Measurements from ENCODE around the gene PSORS1C1.

The PSORS1C1 gene

GRCh38 chr6:31125162-31125561 is 10.6 kb downstream of the PSORS1C1 start:
- H3K4me1 ChIP-seq (ENCODE audit: control insufficient read depth in 1 of 2, insufficient read depth in 1 of 2, low read depth in 1 of 2, low read length in 1 of 2), result no peaks in the 10 kb centered on the region

GRCh38 chr6:31125586-31126363 is 11.2 kb downstream of the PSORS1C1 start:
- H3K36me3 ChIP-seq, result no peaks in the 10 kb centered on the region
- TF ChIP-seq, protein P1, sequence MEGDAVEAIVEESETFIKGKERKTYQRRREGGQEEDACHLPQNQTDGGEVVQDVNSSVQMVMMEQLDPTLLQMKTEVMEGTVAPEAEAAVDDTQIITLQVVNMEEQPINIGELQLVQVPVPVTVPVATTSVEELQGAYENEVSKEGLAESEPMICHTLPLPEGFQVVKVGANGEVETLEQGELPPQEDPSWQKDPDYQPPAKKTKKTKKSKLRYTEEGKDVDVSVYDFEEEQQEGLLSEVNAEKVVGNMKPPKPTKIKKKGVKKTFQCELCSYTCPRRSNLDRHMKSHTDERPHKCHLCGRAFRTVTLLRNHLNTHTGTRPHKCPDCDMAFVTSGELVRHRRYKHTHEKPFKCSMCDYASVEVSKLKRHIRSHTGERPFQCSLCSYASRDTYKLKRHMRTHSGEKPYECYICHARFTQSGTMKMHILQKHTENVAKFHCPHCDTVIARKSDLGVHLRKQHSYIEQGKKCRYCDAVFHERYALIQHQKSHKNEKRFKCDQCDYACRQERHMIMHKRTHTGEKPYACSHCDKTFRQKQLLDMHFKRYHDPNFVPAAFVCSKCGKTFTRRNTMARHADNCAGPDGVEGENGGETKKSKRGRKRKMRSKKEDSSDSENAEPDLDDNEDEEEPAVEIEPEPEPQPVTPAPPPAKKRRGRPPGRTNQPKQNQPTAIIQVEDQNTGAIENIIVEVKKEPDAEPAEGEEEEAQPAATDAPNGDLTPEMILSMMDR (IDR thresholded peaks at IDR 0.05), result no peak
- no peak overlapping the region for H3K27ac ChIP-seq
- no peaks in the 10 kb centered on the region for H3K4me1 ChIP-seq (ENCODE audit: control insufficient read depth in 1 of 2, insufficient read depth in 1 of 2, low read depth in 1 of 2, low read length in 1 of 2)
- H3K4me3 ChIP-seq (ENCODE audit: low read depth in 1 of 2, low read length in 1 of 2), result no peak overlapping the region
- H3K9me3 ChIP-seq, result no peaks in the 10 kb centered on the region
- H3K27me3 ChIP-seq, result peaks cover 18% of the 10 kb centered on the region

More at GRCh38 chr6:31125162-31125561, 10.6 kb downstream of the PSORS1C1 start:
- Histone ChIP-seq H3K27me3 (peaks cover 25% of the 10 kb centered on the region), H3K27ac (no peak overlapping the region), H3K36me3 (no peaks in the 10 kb centered on the region), H3K4me3 (ENCODE audit: low read depth in 1 of 2, low read length in 1 of 2) (no peak overlapping the region), H3K9me3 (no peaks in the 10 kb centered on the region)
- TF ChIP-seq, protein P1 (IDR thresholded peaks at IDR 0.05), result no peak

- H3K9me3 ChIP-seq, result no peaks in the 10 kb centered on the region
- no peak overlapping the region for H3K27ac ChIP-seq
- no peaks in the 10 kb centered on the region for H3K36me3 ChIP-seq
- no peak overlapping the region for H3K4me3 ChIP-seq (ENCODE audit: low read depth in 1 of 2, low read length in 1 of 2)
- H3K4me1 ChIP-seq (ENCODE audit: control insufficient read depth in 1 of 2, insufficient read depth in 1 of 2, low read depth in 1 of 2, low read length in 1 of 2), result no peaks in the 10 kb centered on the region
- TF ChIP-seq, protein P1 (IDR thresholded peaks at IDR 0.05), result no peak
- peaks cover 18% of the 10 kb centered on the region for H3K27me3 ChIP-seq
These were observed 12.0 kb downstream of the PSORS1C1 start for GRCh38 chr6:31126396-31127175.

- Histone ChIP-seq H3K27ac (no peak overlapping the region), H3K27me3 (peaks cover 18% of the 10 kb centered on the region), H3K9me3 (no peaks in the 10 kb centered on the region), H3K4me3 (ENCODE audit: low read depth in 1 of 2, low read length in 1 of 2) (no peak overlapping the region), H3K36me3 (no peaks in the 10 kb centered on the region), H3K4me1 (ENCODE audit: control insufficient read depth in 1 of 2, insufficient read depth in 1 of 2, low read depth in 1 of 2, low read length in 1 of 2) (no peaks in the 10 kb centered on the region)
- TF ChIP-seq, protein P1 (IDR thresholded peaks at IDR 0.05), result peak; percentile 75
These were observed 13.6 kb downstream of the PSORS1C1 start for GRCh38 chr6:31128093-31128676.

DNA sequence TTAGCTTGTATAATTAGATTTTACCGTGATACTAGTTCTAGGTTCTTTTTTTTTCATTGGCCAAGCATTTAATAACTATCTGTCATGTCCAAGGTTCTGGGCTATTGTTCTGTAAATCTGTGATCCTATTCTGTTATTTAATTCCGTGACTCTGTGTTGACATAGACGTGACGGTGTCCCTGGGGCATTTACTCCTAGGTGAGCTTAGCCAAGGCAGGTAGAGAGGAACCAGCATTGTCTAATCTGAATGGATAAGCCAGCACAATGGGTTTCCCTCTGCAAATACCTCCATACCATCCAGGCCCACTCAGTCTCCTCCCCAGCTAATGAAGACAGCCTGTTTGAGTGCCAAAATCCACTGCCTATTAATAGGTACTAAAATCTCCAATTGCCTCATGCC is 14.5 kb downstream of the PSORS1C1 start:
- TF ChIP-seq, protein P1 (IDR thresholded peaks at IDR 0.05), result no peak
- H3K4me1 ChIP-seq (ENCODE audit: control insufficient read depth in 1 of 2, insufficient read depth in 1 of 2, low read depth in 1 of 2, low read length in 1 of 2), result no peaks in the 10 kb centered on the region

More for the DNA sequence above, 14.5 kb downstream of the PSORS1C1 start:
- H3K27me3 ChIP-seq, result peaks cover 18% of the 10 kb centered on the region
- no peaks in the 10 kb centered on the region for H3K9me3 ChIP-seq
- H3K36me3 ChIP-seq, result no peaks in the 10 kb centered on the region
- no peak overlapping the region for H3K4me3 ChIP-seq (ENCODE audit: low read depth in 1 of 2, low read length in 1 of 2)
- no peak overlapping the region for H3K27ac ChIP-seq
